Breast epithelium (tissue), 4 donors: Measurements from ENCODE around the gene PRKX. TPM values are rescaled to one million over a fixed set of nuclear protein-coding genes. Genes with fewer than 3 reads are reported as not detected.
A peak's percentile ranks its signal among the peaks of the same experiment; 100 is the strongest.
"Not testable (repeated sequence)": the region's sequence is repeated elsewhere in the genome, so short reads cannot be mapped to it uniquely, and the experiment has no call there.

Source experiments
- DNase-seq, 2 donors: peaks; one replicate each; pipeline ENCODE4 v3.0.0-alpha.2; 2019; ENCODE audit warnings: low spot score in 2 of 2
- H3K27ac ChIP-seq, 2 donors: fragments of 200-600 bp; sonication (generic) in 1 of 2; one replicate each; pipeline ENCODE4 v1.5.1; 2016 to 2019; ENCODE audit warnings: mild to moderate bottlenecking in 1 of 2
- H3K27me3 ChIP-seq, 2 donors: fragments of 200-600 bp; sonication (generic) in 1 of 2; one replicate each; pipeline versions ENCODE4 v1.5.1 to v1.6.0; 2017 to 2019; ENCODE audit warnings: control low read depth in 1 of 2, mild to moderate bottlenecking in 1 of 2
- H3K36me3 ChIP-seq: fragments of 200-600 bp; one replicate; pipeline ENCODE4 v1.5.1; 2019
- H3K4me1 ChIP-seq, 2 donors: fragments of 200-600 bp; sonication (generic); one replicate each; pipeline ENCODE4 v1.5.1; 2016 to 2019; ENCODE audit warnings: control low read depth in 1 of 2
- H3K4me3 ChIP-seq, 3 donors: fragments of 200-600 bp; sonication (generic); 1 replicate in 2 of 3; 2 replicates in 1 of 3; pipeline ENCODE4 v1.5.1; 2016 to 2019; ENCODE audit warnings: mild to moderate bottlenecking in 3 of 3, moderate library complexity in 2 of 3
- H3K9me3 ChIP-seq, 2 donors: fragments of 200-600 bp; sonication (generic) in 1 of 2; one replicate each; pipeline ENCODE4 v1.5.1; 2016 to 2019; ENCODE audit warnings: control low read depth in 1 of 2
- CTCF ChIP-seq, 3 donors: fragments of 450-650 bp; IDR thresholded peaks; one replicate each; pipeline ENCODE4 v1.5.1; 2016 to 2017; ENCODE audit warnings: antibody characterized with exemption in 3 of 3, mild to moderate bottlenecking in 3 of 3, moderate library complexity in 3 of 3
- POLR2A ChIP-seq: fragments of 450-650 bp; IDR thresholded peaks from one replicate; pipeline ENCODE4 v1.6.1; 2016; ENCODE audit warnings: antibody characterized with exemption, mild to moderate bottlenecking, moderate library complexity
- POLR2AphosphoS5 ChIP-seq, 3 donors: sonication (generic); formaldehyde crosslinking; IDR thresholded peaks; one replicate each; pipeline ENCODE4 v1.6.1; 2017; ENCODE audit warnings: antibody characterized with exemption in 3 of 3
- intact Hi-C: fragments of 100-400 bp; cut with DNase I; formaldehyde crosslinking; loops from one replicate; pipeline ENCODE4 v1.15.1; 2023; ENCODE audit warnings: low total_unique reads
- total RNA-seq, 3 donors: library from RNA; depleted of rRNA; stranded (reverse); fragments of >200 nt; gene quantifications; one replicate each; pipeline ENCODE4 v1.1.0, GENCODE V29; 2016

Gene PRKX
- 10 to 100 TPM in 2 of 3 donors, 1 to 10 TPM in 1; 9.4 to 28.5 (median 27.1) TPM for total RNA-seq

GRCh38 chrX:3713225-3713936 is at the start of gene PRKX:
PRKX (minus strand) TSS chrX:3713649; CDS start chrX:3713253, 396 bp downstream.
- TF ChIP-seq POLR2A (no peak), CTCF (IDR thresholded peaks at IDR 0.05) (no peak), POLR2AphosphoS5 (IDR thresholded peaks at IDR 0.05) (no peak)
- Histone ChIP-seq H3K27ac (peak within 1 kb of the TSS; percentile 71 to 85), H3K9me3 (no peaks in the 10 kb centered on the region), H3K27me3 (peaks cover 0 to 4% of the 10 kb centered on the region in 2 donors), H3K4me3 (peak within 1 kb of the TSS; percentile 57 to 85 (median 75)), H3K36me3 (no peaks in the 10 kb centered on the region), H3K4me1 (no peaks in the 10 kb centered on the region)
- intact Hi-C loops: no loop called here
- no peak for DNase-seq

- Histone ChIP-seq H3K9me3 (no peaks in the 10 kb centered on the region), H3K36me3 (no peaks in the 10 kb centered on the region), H3K4me1 (no peaks in the 10 kb centered on the region)
Observed at GRCh38 chrX:3763111-3763510, 49.7 kb upstream of the PRKX start.

GRCh38 chrX:3757510-3758025 is 44.1 kb upstream of the PRKX start:
- H3K9me3 ChIP-seq: no peaks in the 10 kb centered on the region
- no peak for TF ChIP-seq CTCF (IDR thresholded peaks at IDR 0.05)
- TF ChIP-seq POLR2AphosphoS5 (IDR thresholded peaks at IDR 0.05): no peak
- no peak for TF ChIP-seq POLR2A
- H3K27me3 ChIP-seq: no peaks in the 10 kb centered on the region
- H3K27ac ChIP-seq: peak overlapping the region in 1 of 2 donors; percentile 38
- H3K4me1 ChIP-seq: no peaks in the 10 kb centered on the region
- intact Hi-C loops: no loop called here
- no peaks in the 10 kb centered on the region for H3K36me3 ChIP-seq
- H3K4me3 ChIP-seq: peak overlapping the region in 1 of 3 donors; percentile 7
- DNase-seq: peak in 1 of 2 donors; percentile 19

More at GRCh38 chrX:3763111-3763510, 49.7 kb upstream of the PRKX start:
- Histone ChIP-seq H3K4me3 (no peak overlapping the region), H3K27me3 (no peaks in the 10 kb centered on the region), H3K27ac (no peak overlapping the region)
- no peak for DNase-seq
- no peak for TF ChIP-seq CTCF (IDR thresholded peaks at IDR 0.05)
- TF ChIP-seq POLR2A: no peak
- no peak for TF ChIP-seq POLR2AphosphoS5 (IDR thresholded peaks at IDR 0.05)
- intact Hi-C loops: no loop called here

GRCh38 chrX:3748052-3748559 is 34.7 kb upstream of the PRKX start:
- intact Hi-C loops: no loop called here
- no peak for DNase-seq
- TF ChIP-seq POLR2A: no peak
- no peak for TF ChIP-seq CTCF (IDR thresholded peaks at IDR 0.05)
- no peak for TF ChIP-seq POLR2AphosphoS5 (IDR thresholded peaks at IDR 0.05)
- H3K36me3 ChIP-seq: no peaks in the 10 kb centered on the region
- no peaks in the 10 kb centered on the region for H3K27me3 ChIP-seq
- H3K27ac ChIP-seq: no peak overlapping the region
- no peak overlapping the region for H3K4me3 ChIP-seq
- no peaks in the 10 kb centered on the region for H3K4me1 ChIP-seq
- H3K9me3 ChIP-seq: no peaks in the 10 kb centered on the region

- DNase-seq: no peak
- TF ChIP-seq CTCF (IDR thresholded peaks at IDR 0.05): no peak
- no peak for TF ChIP-seq POLR2A
- no peak for TF ChIP-seq POLR2AphosphoS5 (IDR thresholded peaks at IDR 0.05)
- H3K27me3 ChIP-seq: no peaks in the 10 kb centered on the region
- H3K27ac ChIP-seq: no peak overlapping the region
- peaks cover 0 to 10% of the 10 kb centered on the region in 2 donors for H3K9me3 ChIP-seq
- H3K4me3 ChIP-seq: no peak overlapping the region
- no peaks in the 10 kb centered on the region for H3K4me1 ChIP-seq
- H3K36me3 ChIP-seq: no peaks in the 10 kb centered on the region
- intact Hi-C loops: no loop called here
Observed at GRCh38 chrX:3743801-3744439, 30.5 kb upstream of the PRKX start.

- not testable (repeated sequence) for H3K36me3 ChIP-seq
Observed at GRCh38 chrX:3740946-3741345, 27.5 kb upstream of the PRKX start.

More at GRCh38 chrX:3740946-3741345, 27.5 kb upstream of the PRKX start:
- H3K27ac ChIP-seq, intact Hi-C loops, H3K4me1 ChIP-seq, DNase-seq, H3K4me3 ChIP-seq, H3K9me3 ChIP-seq, H3K27me3 ChIP-seq: not testable (repeated sequence)
